ENCODE measurements around the gene KRTAP22-1. TPM values are rescaled to one million over a fixed set of nuclear protein-coding genes. Genes with fewer than 3 reads are reported as not detected.

KRTAP22-1 gene
- total RNA-seq, 4 donors from 2014 or later = not detected

DNA sequence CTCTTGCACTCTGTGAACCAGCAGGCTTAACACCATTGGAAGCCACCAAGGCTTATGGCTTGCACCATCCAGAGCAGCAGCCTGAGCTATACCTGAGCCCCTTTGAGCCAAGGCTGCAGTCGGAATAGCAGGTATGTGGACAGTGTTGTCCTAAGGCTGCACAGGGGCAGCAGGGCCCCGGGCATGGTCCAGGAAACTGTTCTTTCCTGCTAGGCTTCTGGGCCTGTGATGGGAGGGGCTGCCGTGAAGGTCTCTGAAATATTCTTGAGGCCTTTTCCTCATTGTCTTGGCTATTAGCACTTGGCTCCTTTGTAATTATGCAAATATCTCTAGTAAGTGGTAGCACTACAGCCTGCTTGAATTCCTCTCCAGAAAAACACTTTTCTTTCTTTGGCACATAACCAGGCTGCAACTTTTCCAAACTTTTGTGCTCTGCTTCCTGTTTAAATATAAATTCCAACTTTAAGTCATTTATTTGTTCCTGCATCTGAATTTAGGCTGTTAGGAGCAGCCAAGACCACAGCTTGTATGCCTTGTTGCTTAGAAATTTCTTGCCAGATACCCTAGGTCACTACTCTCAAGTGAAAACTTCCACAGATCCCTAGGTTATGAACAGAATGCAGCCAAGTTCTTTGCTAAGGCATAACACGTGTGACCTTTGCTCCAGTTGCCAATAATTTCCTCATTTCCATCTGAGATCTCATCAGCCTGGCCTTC is 24.7 kb downstream of the KRTAP22-1 start:
- no peak overlapping the region for H3K4me3 ChIP-seq
- DNase-seq = no peak
- no peaks in the 10 kb centered on the region for H3K36me3 ChIP-seq
- peaks cover 0 to 6% (median 0%) of the 10 kb centered on the region in 4 donors for H3K9me3 ChIP-seq
- H3K4me1 ChIP-seq = no peaks in the 10 kb centered on the region
- no peak overlapping the region for H3K27ac ChIP-seq
- TF ChIP-seq, protein P1, sequence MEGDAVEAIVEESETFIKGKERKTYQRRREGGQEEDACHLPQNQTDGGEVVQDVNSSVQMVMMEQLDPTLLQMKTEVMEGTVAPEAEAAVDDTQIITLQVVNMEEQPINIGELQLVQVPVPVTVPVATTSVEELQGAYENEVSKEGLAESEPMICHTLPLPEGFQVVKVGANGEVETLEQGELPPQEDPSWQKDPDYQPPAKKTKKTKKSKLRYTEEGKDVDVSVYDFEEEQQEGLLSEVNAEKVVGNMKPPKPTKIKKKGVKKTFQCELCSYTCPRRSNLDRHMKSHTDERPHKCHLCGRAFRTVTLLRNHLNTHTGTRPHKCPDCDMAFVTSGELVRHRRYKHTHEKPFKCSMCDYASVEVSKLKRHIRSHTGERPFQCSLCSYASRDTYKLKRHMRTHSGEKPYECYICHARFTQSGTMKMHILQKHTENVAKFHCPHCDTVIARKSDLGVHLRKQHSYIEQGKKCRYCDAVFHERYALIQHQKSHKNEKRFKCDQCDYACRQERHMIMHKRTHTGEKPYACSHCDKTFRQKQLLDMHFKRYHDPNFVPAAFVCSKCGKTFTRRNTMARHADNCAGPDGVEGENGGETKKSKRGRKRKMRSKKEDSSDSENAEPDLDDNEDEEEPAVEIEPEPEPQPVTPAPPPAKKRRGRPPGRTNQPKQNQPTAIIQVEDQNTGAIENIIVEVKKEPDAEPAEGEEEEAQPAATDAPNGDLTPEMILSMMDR (IDR thresholded peaks at IDR 0.05) = no peak
- no peak for TF ChIP-seq POLR2A (IDR thresholded peaks at IDR 0.05)
- H3K27me3 ChIP-seq = no peaks in the 10 kb centered on the region

DNA sequence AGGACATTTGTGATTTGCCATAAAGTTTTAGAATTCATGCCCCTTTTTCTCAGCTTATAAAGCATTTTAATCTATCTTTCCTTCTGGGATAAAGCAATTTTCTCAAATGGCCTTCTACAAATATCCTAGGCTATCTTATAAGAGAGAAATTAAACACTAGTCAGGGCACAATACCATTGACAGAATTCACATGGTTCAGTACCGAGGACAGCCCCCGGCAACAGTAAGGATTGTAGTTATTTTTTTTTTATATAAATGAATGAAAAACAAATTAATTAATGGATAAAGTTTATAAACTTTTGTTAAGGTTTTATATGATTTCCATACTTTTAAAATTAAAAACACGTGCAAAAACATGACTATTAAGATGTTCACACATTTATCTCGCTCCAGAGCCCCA is 27.2 kb downstream of the KRTAP22-1 start:
- Histone ChIP-seq H3K36me3 (no peaks in the 10 kb centered on the region), H3K4me1 (no peaks in the 10 kb centered on the region), H3K9me3 (peaks cover 0 to 6% (median 0%) of the 10 kb centered on the region in 4 donors), H3K27me3 (no peaks in the 10 kb centered on the region), H3K4me3 (no peak overlapping the region), H3K27ac (no peak overlapping the region)
- no peak for DNase-seq
- TF ChIP-seq, protein P1 (IDR thresholded peaks at IDR 0.05) = no peak
- no peak for TF ChIP-seq POLR2A (IDR thresholded peaks at IDR 0.05)

DNA sequence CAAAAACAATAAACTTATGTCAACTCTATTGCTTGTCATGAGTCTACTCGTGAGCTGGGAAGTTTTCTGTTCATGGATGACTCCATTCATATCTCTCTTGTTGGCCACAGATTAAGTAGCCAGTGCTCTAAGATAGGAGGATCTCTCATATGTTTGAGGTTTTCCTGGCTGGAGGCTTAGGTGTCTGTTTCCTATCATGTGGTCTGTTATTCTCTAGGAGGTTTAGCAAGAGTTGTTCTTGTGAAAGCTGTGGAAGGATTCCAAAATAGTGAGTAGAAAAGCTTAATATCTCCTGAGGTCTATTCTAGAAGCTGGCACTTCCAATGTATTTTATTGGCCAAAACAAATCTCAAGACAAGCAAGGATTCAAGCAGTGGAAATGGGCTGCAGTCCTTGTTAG is 28.3 kb downstream of the KRTAP22-1 start:
- TF ChIP-seq, protein P1 (IDR thresholded peaks at IDR 0.05) = no peak
- TF ChIP-seq POLR2A (IDR thresholded peaks at IDR 0.05) = no peak
- Histone ChIP-seq H3K9me3 (peaks cover 0 to 6% (median 0%) of the 10 kb centered on the region in 4 donors), H3K27me3 (no peaks in the 10 kb centered on the region), H3K4me1 (no peaks in the 10 kb centered on the region), H3K4me3 (no peak overlapping the region), H3K27ac (no peak overlapping the region), H3K36me3 (no peaks in the 10 kb centered on the region)
- no peak for DNase-seq

DNA sequence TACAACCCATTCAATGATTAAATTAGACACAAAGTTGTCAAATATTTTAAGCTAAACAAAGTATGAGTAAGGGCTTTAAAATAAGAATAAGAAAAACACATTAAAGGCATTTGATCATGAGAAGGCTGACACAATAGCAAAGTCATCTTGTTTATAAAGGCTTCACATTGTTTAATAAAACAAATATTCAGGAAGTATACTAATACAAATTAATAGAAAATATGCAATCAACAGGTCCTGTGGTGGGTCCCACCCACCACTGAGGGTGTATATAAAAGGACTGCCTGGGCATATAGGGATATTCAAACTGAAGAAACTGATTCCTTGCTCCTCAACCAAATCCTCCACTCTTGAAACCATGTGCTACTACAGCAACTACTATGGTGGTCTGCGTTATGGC is 34.0 kb downstream of the KRTAP22-1 start, which contains the start of gene KRTAP20-2:
Gene KRTAP20-2 (plus strand): TSS at position 301 of the 400 bp plus-strand sequence. CDS start 58 bp downstream, at position 359.
- no peak for DNase-seq
- Histone ChIP-seq H3K36me3 (no peaks in the 10 kb centered on the region), H3K9me3 (peaks cover 0 to 4% (median 0%) of the 10 kb centered on the region in 4 donors), H3K27me3 (no peaks in the 10 kb centered on the region), H3K27ac (no peak within 1 kb of the TSS), H3K4me1 (no peaks in the 10 kb centered on the region), H3K4me3 (no peak within 1 kb of the TSS)
- no peak for TF ChIP-seq POLR2A (IDR thresholded peaks at IDR 0.05)
- TF ChIP-seq, protein P1 (IDR thresholded peaks at IDR 0.05) = no peak

DNA sequence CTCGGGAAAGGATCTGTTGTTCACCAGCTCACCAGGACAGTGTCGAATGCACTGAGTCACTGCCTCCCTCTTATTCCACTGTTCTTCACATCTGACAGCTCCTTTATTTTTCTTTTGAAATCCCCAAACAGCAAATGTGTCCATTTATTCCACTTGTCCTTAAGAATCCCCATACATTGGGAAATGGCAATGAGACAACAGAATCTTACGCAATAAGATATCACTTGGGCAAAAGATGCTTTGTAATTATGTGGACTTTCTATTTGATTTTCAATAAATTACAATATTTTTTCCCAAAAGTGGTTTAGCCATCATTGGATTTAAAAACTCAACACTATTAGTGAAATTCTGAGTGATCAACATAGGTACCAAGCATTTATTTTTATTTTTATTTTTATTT is 37.8 kb downstream of the KRTAP22-1 start:
- peaks cover 0 to 7% (median 0%) of the 10 kb centered on the region in 4 donors for H3K9me3 ChIP-seq
- no peaks in the 10 kb centered on the region for H3K4me1 ChIP-seq
- TF ChIP-seq, protein P1 (IDR thresholded peaks at IDR 0.05) = no peak
- TF ChIP-seq POLR2A (IDR thresholded peaks at IDR 0.05) = no peak

More for the DNA sequence above, 37.8 kb downstream of the KRTAP22-1 start:
- H3K27ac ChIP-seq = no peak overlapping the region
- DNase-seq = no peak
- no peak overlapping the region for H3K4me3 ChIP-seq
- H3K27me3 ChIP-seq = no peaks in the 10 kb centered on the region
- no peaks in the 10 kb centered on the region for H3K36me3 ChIP-seq
